Smooth muscle cell (in vitro differentiated cells): ENCODE results near the gene PLA2G6. TPM values are rescaled to one million over a fixed set of nuclear protein-coding genes. Genes with fewer than 3 reads are reported as not detected.

ENCODE experiments used
- DNase-seq: peaks from one replicate; lab custom pipeline; 2025; ENCODE audit not compliant: unreplicated experiment; lab: John Stamatoyannopoulos, UW
- H2AFZ ChIP-seq: fragments of 200-600 bp; sonication (generic); 2 replicates; pipeline ENCODE4 v1.6.0; 2016; ENCODE audit warnings: antibody characterized with exemption, low read depth, mild to moderate bottlenecking
- H3F3A ChIP-seq: fragments of 200-600 bp; sonication (generic); 2 replicates; pipeline ENCODE4 v1.6.0; 2017; ENCODE audit warnings: antibody characterized with exemption, low read depth
- H3K27ac ChIP-seq: fragments of 200-600 bp; sonication (generic); 2 replicates; pipeline ENCODE4 v1.5.1; 2016; ENCODE audit warnings: low read depth, mild to moderate bottlenecking
- H3K27me3 ChIP-seq: fragments of 200-600 bp; sonication (generic); 2 replicates; pipeline ENCODE4 v1.6.1; 2016; ENCODE audit warnings: low read depth, mild to moderate bottlenecking
- H3K36me3 ChIP-seq: fragments of 200-600 bp; sonication (generic); 2 replicates; pipeline ENCODE4 v1.5.1; 2016; ENCODE audit warnings: low read depth
- H3K4me1 ChIP-seq: fragments of 200-600 bp; sonication (generic); 2 replicates; pipeline ENCODE4 v1.5.1; 2016; ENCODE audit warnings: low read depth
- H3K4me2 ChIP-seq: fragments of 200-600 bp; sonication (generic); 2 replicates; pipeline ENCODE4 v1.6.0; 2016; ENCODE audit warnings: mild to moderate bottlenecking
- H3K4me3 ChIP-seq: fragments of 200-600 bp; sonication (generic); 2 replicates; pipeline ENCODE4 v1.5.1; 2016; ENCODE audit warnings: mild to moderate bottlenecking
- H3K79me2 ChIP-seq: fragments of 200-600 bp; sonication (generic); 2 replicates; pipeline ENCODE4 v1.6.0; 2016; ENCODE audit warnings: low read depth, mild to moderate bottlenecking
- H3K9ac ChIP-seq: fragments of 200-600 bp; sonication (generic); 2 replicates; pipeline ENCODE4 v1.6.0; 2016; ENCODE audit warnings: low read depth
- H3K9me3 ChIP-seq: fragments of 200-600 bp; sonication (generic); replicated peaks from 2 replicates; pipeline ENCODE4 v1.5.1; 2016; ENCODE audit warnings: low read depth
- H4K20me1 ChIP-seq: fragments of 200-600 bp; sonication (generic); 2 replicates; pipeline ENCODE4 v1.6.0; 2016; ENCODE audit warnings: low read depth
- CTCF ChIP-seq: fragments of 200-600 bp; sonication (generic); IDR thresholded peaks from 2 replicates; pipeline ENCODE4 v1.5.1; 2017; ENCODE audit warnings: borderline replicate concordance, mild to moderate bottlenecking, antibody characterized with exemption; ENCODE audit not compliant: insufficient read depth, poor library complexity, severe bottlenecking
- WGBS: methylation state at CpG from one replicate; pipeline ENCODE4 v1.1.7; 2016; ENCODE audit warnings: low lambda C conversion rate; 5-methylcytosine and 5-hydroxymethylcytosine counted together
- polyA plus RNA-seq: library from polyadenylated mRNA; unstranded; fragments of >200 nt; fragmentation: Nextera tagmentation; extraction: Ambion mirVana; gene quantifications from 2 replicates; pipeline ENCODE4 v1.2.1, GENCODE V29; 2016
- total RNA-seq: library from RNA; depleted of rRNA; stranded (reverse); fragments of >200 nt; gene quantifications from 2 replicates; pipeline ENCODE4 v1.2.3, GENCODE V29; 2014

PLA2G6 gene
- total and polyA plus RNA-seq, 2 experiments from 2014 or later: 6.1 to 8.9 TPM

- H3K4me2 ChIP-seq: no peak overlapping the region
- H3K4me1 ChIP-seq: no peaks in the 10 kb centered on the region
- peaks cover 7% of the 10 kb centered on the region for H3F3A ChIP-seq
- H2AFZ ChIP-seq: no peak overlapping the region
- peaks cover 25% of the 10 kb centered on the region for H3K79me2 ChIP-seq
- H3K9me3 ChIP-seq: no peaks in the 10 kb centered on the region
- no peak overlapping the region for H3K27ac ChIP-seq
- no peak overlapping the region for H3K9ac ChIP-seq
- H3K36me3 ChIP-seq: no peaks in the 10 kb centered on the region
- no peak for TF ChIP-seq CTCF
- H3K27me3 ChIP-seq: no peaks in the 10 kb centered on the region
- H4K20me1 ChIP-seq: peaks cover 26% of the 10 kb centered on the region
- 91% methylated on average over 10 of the region's 10 CpGs for WGBS
- no peak for DNase-seq
- H3K4me3 ChIP-seq: no peak overlapping the region
Observed at GRCh38 chr22:38199826-38200559, 18.4 kb upstream of the PLA2G6 start.

- no peak overlapping the region for H3K27ac ChIP-seq
- no peaks in the 10 kb centered on the region for H3K79me2 ChIP-seq
- no peaks in the 10 kb centered on the region for H3K36me3 ChIP-seq
- DNase-seq: no peak
- H3K4me3 ChIP-seq: no peak overlapping the region
- no peak for TF ChIP-seq CTCF
- H3K9me3 ChIP-seq: no peaks in the 10 kb centered on the region
- no peaks in the 10 kb centered on the region for H3K27me3 ChIP-seq
- H3K4me2 ChIP-seq: no peak overlapping the region
- H4K20me1 ChIP-seq: no peaks in the 10 kb centered on the region
- peak overlapping the region; percentile 59 for H2AFZ ChIP-seq
- no peak overlapping the region for H3K9ac ChIP-seq
- WGBS: 72% methylated on average over 19 of the region's 19 CpGs
- no peaks in the 10 kb centered on the region for H3K4me1 ChIP-seq
- H3F3A ChIP-seq: peaks cover 7% of the 10 kb centered on the region
Observed at GRCh38 chr22:38196791-38197419, 15.3 kb upstream of the PLA2G6 start.

- no peak overlapping the region for H3K4me3 ChIP-seq
- no peaks in the 10 kb centered on the region for H4K20me1 ChIP-seq
- TF ChIP-seq CTCF: no peak
- no peak overlapping the region for H3K27ac ChIP-seq
- no peak for DNase-seq
- no peaks in the 10 kb centered on the region for H3K9me3 ChIP-seq
- no peaks in the 10 kb centered on the region for H3K27me3 ChIP-seq
- H2AFZ ChIP-seq: no peak overlapping the region
- no peaks in the 10 kb centered on the region for H3F3A ChIP-seq
- no peaks in the 10 kb centered on the region for H3K36me3 ChIP-seq
- no peak overlapping the region for H3K4me2 ChIP-seq
- no peaks in the 10 kb centered on the region for H3K79me2 ChIP-seq
- H3K9ac ChIP-seq: no peak overlapping the region
- 87% methylated on average over 6 of the region's 6 CpGs for WGBS
- no peaks in the 10 kb centered on the region for H3K4me1 ChIP-seq
Observed at GRCh38 chr22:38193580-38193979, 11.9 kb upstream of the PLA2G6 start.
